ENCODE results near the gene TRHDE. TPM values are rescaled to one million over a fixed set of nuclear protein-coding genes. Genes with fewer than 3 reads are reported as not detected.

TRHDE gene
- total and polyA plus RNA-seq, 2 of the 13 experiments (the other 11 are each of a cell fraction or from before 2014, with no cell fraction given): not detected

GRCh38 chr12:72291175-72291574 is 19.0 kb downstream of the TRHDE start:
- H4K20me1 ChIP-seq (ENCODE audit: insufficient read depth, low read length): no peaks in the 10 kb centered on the region

More at GRCh38 chr12:72291175-72291574, 19.0 kb downstream of the TRHDE start:
- Histone ChIP-seq H3K4me2 (ENCODE audit: low read depth, low read length) (no peak overlapping the region), H3K4me1 (ENCODE audit: insufficient read depth, low read length) (no peaks in the 10 kb centered on the region), H3K9ac (ENCODE audit: insufficient read depth, low read depth, low read length) (no peak overlapping the region), H2AFZ (ENCODE audit: low read length) (no peak overlapping the region), H3K79me2 (ENCODE audit: insufficient read depth, low read length) (no peaks in the 10 kb centered on the region), H3K9me3 (ENCODE audit: low read length) (no peaks in the 10 kb centered on the region), H3K27ac (ENCODE audit: extremely low read length, insufficient read depth, low read length) (no peak overlapping the region), H3K4me3 (replicated peaks in 1 of 3; ENCODE audit: insufficient read depth in 1 of 3, low read depth in 2 of 3, low read length in 3 of 3) (no peak overlapping the region), H3K27me3 (ENCODE audit: control insufficient read depth in 1 of 2, insufficient read depth in 2 of 2, low read length in 2 of 2) (no peaks in the 10 kb centered on the region), H3K36me3 (replicated peaks in 1 of 2; ENCODE audit: control insufficient read depth in 1 of 2, insufficient read depth in 2 of 2, low read length in 2 of 2) (no peaks in the 10 kb centered on the region)
- intact Hi-C loops (cut with micrococcal nuclease; ENCODE audit: unreplicated experiment): no loop called here
- TF ChIP-seq ADNP (CRISPR knock-in tag; IDR thresholded peaks at IDR 0.05) (no peak), ZNF570 (CRISPR knock-in tag; IDR thresholded peaks at IDR 0.05; ENCODE audit: borderline replicate concordance) (no peak), ZNF609 (CRISPR knock-in tag; IDR thresholded peaks at IDR 0.05; ENCODE audit: borderline replicate concordance) (no peak)
- FAIRE-seq (no peak), DNase-seq (ENCODE audit: low spot score) (no peak), ATAC-seq (no peak)
- in situ Hi-C loops (cut with HindIII; ENCODE audit: extremely low pct_ligation_motif_present, low pct_unique_long_range_greater_than_20kb): no loop called here
- ChIA-PET POLR2A (no interaction called here), CTCF (ENCODE audit: low intra/inter-chr PET ratio, low total read pairs) (no interaction called here)
- no TSS peak for BruUV-seq (replicated peaks)
- WGBS (ENCODE audit: low lambda C conversion rate): 1% methylated on average over 5 of the region's 5 CpGs
